GM23338 (cell line): Measurements from ENCODE around the gene FOXP1. TPM values are rescaled to one million over a fixed set of nuclear protein-coding genes. Genes with fewer than 3 reads are reported as not detected.

Experiments
- ATAC-seq: fragments of 200-7000 bp; cut with Tn5 transposase; 3 replicates; pipeline ENCODE4 v1.9.1; 2020
- DNase-seq: peaks from one replicate; pipeline ENCODE4 v3.0.0-alpha.2; 2015; ENCODE audit warnings: low spot score
- H2AFZ ChIP-seq: fragments of 200-600 bp; sonication (generic); 2 replicates; pipeline ENCODE4 v1.8.0; 2016; ENCODE audit warnings: antibody characterized with exemption, mild to moderate bottlenecking, moderate library complexity
- H3F3A ChIP-seq: fragments of 200-600 bp; sonication (generic); replicated peaks from 2 replicates; pipeline ENCODE4 v1.8.0; 2017; ENCODE audit warnings: antibody characterized with exemption, mixed run types, low read depth
- H3K27ac ChIP-seq: fragments of 200-600 bp; sonication (generic); 2 replicates; pipeline ENCODE4 v1.6.1; 2016; ENCODE audit warnings: low read depth
- H3K27me3 ChIP-seq: fragments of 200-600 bp; sonication (generic); 2 replicates; pipeline ENCODE4 v1.8.0; 2016; ENCODE audit warnings: mild to moderate bottlenecking, mixed run types, moderate library complexity; ENCODE audit not compliant: insufficient read depth
- H3K36me3 ChIP-seq: fragments of 200-600 bp; sonication (generic); 2 replicates; pipeline ENCODE4 v1.8.0; 2016; ENCODE audit warnings: mild to moderate bottlenecking; ENCODE audit not compliant: insufficient read depth
- H3K4me1 ChIP-seq: fragments of 200-600 bp; sonication (generic); 2 replicates; pipeline ENCODE4 v1.8.0; 2016; ENCODE audit warnings: mild to moderate bottlenecking, moderate library complexity; ENCODE audit not compliant: insufficient read depth
- H3K4me2 ChIP-seq: fragments of 200-600 bp; sonication (generic); 2 replicates; pipeline ENCODE4 v1.7.1; 2017; ENCODE audit warnings: mixed run types
- H3K4me3 ChIP-seq: fragments of 200-600 bp; sonication (generic); 2 replicates; pipeline ENCODE4 v1.6.1; 2016; ENCODE audit warnings: mixed run types
- H3K79me2 ChIP-seq: fragments of 200-600 bp; sonication (generic); replicated peaks from 2 replicates; pipeline ENCODE4 v1.8.0; 2017; ENCODE audit warnings: mild to moderate bottlenecking; ENCODE audit not compliant: insufficient read depth
- H3K9me2 ChIP-seq: fragments of 200-600 bp; sonication (generic); 2 replicates; pipeline ENCODE4 v1.8.0; 2017; ENCODE audit not compliant: insufficient read depth
- H4K20me1 ChIP-seq: fragments of 200-600 bp; sonication (generic); replicated peaks from 2 replicates; pipeline ENCODE4 v1.8.0; 2017; ENCODE audit warnings: mild to moderate bottlenecking; ENCODE audit not compliant: insufficient read depth
- H3K27ac Mint-ChIP-seq: 2 replicates; pipeline ENCODE4 v1.8.0; 2020; ENCODE audit warnings: inconsistent platforms, mild to moderate bottlenecking, moderate library complexity, mixed read lengths
- H3K27me3 Mint-ChIP-seq: 3 replicates; pipeline ENCODE4 v1.8.0; 2022; ENCODE audit warnings: low read depth, mild to moderate bottlenecking, moderate library complexity, mixed read lengths, inconsistent platforms; ENCODE audit not compliant: insufficient read depth, poor library complexity
- H3K36me3 Mint-ChIP-seq: 3 replicates; pipeline ENCODE4 v1.8.0; 2021; ENCODE audit warnings: low read depth, mild to moderate bottlenecking, inconsistent platforms, moderate library complexity, mixed read lengths
- H3K4me1 Mint-ChIP-seq: 3 replicates; pipeline ENCODE4 v1.8.0; 2020; ENCODE audit warnings: mild to moderate bottlenecking, inconsistent platforms, mixed read lengths
- H3K4me3 Mint-ChIP-seq: 3 replicates; pipeline ENCODE4 v1.8.0; 2021; ENCODE audit warnings: moderate library complexity, mild to moderate bottlenecking, inconsistent platforms, mixed read lengths
- H3K9me3 Mint-ChIP-seq: 3 replicates; pipeline ENCODE4 v1.8.0; 2020; ENCODE audit warnings: moderate library complexity, mild to moderate bottlenecking, inconsistent platforms, mixed read lengths
- CREB1 ChIP-seq: fragments of 250-450 bp; sonication (Bioruptor Pico); IDR thresholded peaks from 2 replicates; pipeline ENCODE4 v1.5.0; 2020; ENCODE audit warnings: low read depth, mild to moderate bottlenecking, moderate library complexity
- CTCF ChIP-seq, 2 experiments: fragments of 200-600 bp in 1 of 2; sonication (generic) in 1 of 2; conservative IDR thresholded peaks; 2 replicates each; pipeline versions ENCODE4 v1.5.1 to v1.6.1; 2016 to 2017; ENCODE audit warnings: antibody characterized with exemption in 2 of 2, low read depth in 2 of 2, mild to moderate bottlenecking in 2 of 2, moderate library complexity in 1 of 2
- ETS1 ChIP-seq: IDR thresholded peaks from 2 replicates; pipeline ENCODE4 v1.6.1; 2016; ENCODE audit warnings: antibody characterized with exemption
- EZH2 ChIP-seq: fragments of 200-600 bp; sonication (generic); IDR thresholded peaks from one replicate; pipeline ENCODE4 v1.8.0; 2017; ENCODE audit warnings: antibody characterized with exemption, mild to moderate bottlenecking, low read depth; ENCODE audit not compliant: unreplicated experiment
- EZH2phosphoT487 ChIP-seq: fragments of 200-600 bp; sonication (generic); IDR thresholded peaks from one replicate; pipeline ENCODE4 v1.8.1; 2018; ENCODE audit warnings: antibody characterized with exemption; ENCODE audit not compliant: unreplicated experiment
- JUNB ChIP-seq: IDR thresholded peaks from one replicate; pipeline ENCODE4 v1.6.1; 2016; ENCODE audit warnings: antibody characterized with exemption; ENCODE audit not compliant: unreplicated experiment
- NANOG ChIP-seq: IDR thresholded peaks from 2 replicates; pipeline ENCODE4 v1.6.1; 2016; ENCODE audit warnings: antibody characterized with exemption, borderline replicate concordance
- POLR2AphosphoS5 ChIP-seq: IDR thresholded peaks from 2 replicates; pipeline ENCODE4 v1.6.1; 2016; ENCODE audit warnings: antibody characterized with exemption, low read depth
- REST ChIP-seq: IDR thresholded peaks from one replicate; pipeline ENCODE4 v1.6.1; 2018; ENCODE audit warnings: antibody characterized with exemption; ENCODE audit not compliant: unreplicated experiment
- STAT1 ChIP-seq: IDR thresholded peaks from one replicate; pipeline ENCODE4 v1.6.1; 2016; ENCODE audit warnings: antibody characterized with exemption; ENCODE audit not compliant: unreplicated experiment
- ZNF114 ChIP-seq: fragments of 250-450 bp; sonication (Bioruptor Pico); IDR thresholded peaks from 2 replicates; pipeline ENCODE4 v1.5.0; 2020; ENCODE audit warnings: mild to moderate bottlenecking, moderate library complexity
- ZNF331 ChIP-seq: fragments of 250-450 bp; sonication (Bioruptor Pico); IDR thresholded peaks from 2 replicates; pipeline ENCODE4 v1.5.0; 2020; ENCODE audit warnings: low read depth, mild to moderate bottlenecking, moderate library complexity
- polyA plus RNA-seq: library from polyadenylated mRNA; unstranded; fragments of >200 nt; fragmentation: Nextera tagmentation; extraction: Ambion mirVana; gene quantifications from 2 replicates; pipeline ENCODE4 v1.2.1, GENCODE V29; 2016
- total RNA-seq: library from RNA; depleted of rRNA; stranded (reverse); fragments of >200 nt; shearing (Covaris generic); gene quantifications from 2 replicates; pipeline ENCODE4 v1.2.3, GENCODE V29; 2014
- TF ChIP-seq, protein P1 (sequence below): fragments of 250-450 bp; sonication (Bioruptor Pico); IDR thresholded peaks from 2 replicates; pipeline ENCODE4 v1.5.0; 2020; ENCODE audit warnings: mild to moderate bottlenecking, moderate library complexity

FOXP1 gene
- total and polyA plus RNA-seq, 2 experiments from 2014 or later, result 32.9 to 35.5 TPM

GRCh38 chr3:71518089-71518488 lies 65.4 kb downstream of the FOXP1 start:
- Mint-ChIP-seq H3K27me3 (peaks cover 1% of the 10 kb centered on the region), H3K9me3 (no peaks in the 10 kb centered on the region), H3K4me3 (no peak overlapping the region), H3K27ac (no peak overlapping the region; the same call in 1 of the 2 replicates), H3K36me3 (no peaks in the 10 kb centered on the region), H3K4me1 (peaks cover 35% of the 10 kb centered on the region)
- no peak for ATAC-seq
- TF ChIP-seq POLR2AphosphoS5 (no peak), EZH2 (no peak), ETS1 (no peak), STAT1 (no peak), CTCF (conservative IDR thresholded peaks at IDR 0.05; ENCODE audit: low read depth in 2 of 2) (no peak), ZNF331 (CRISPR knock-in tag) (no peak), REST (no peak), NANOG (no peak), EZH2phosphoT487 (no peak), JUNB (no peak), ZNF114 (CRISPR knock-in tag) (no peak), CREB1 (CRISPR knock-in tag) (no peak)
- TF ChIP-seq, protein P1, sequence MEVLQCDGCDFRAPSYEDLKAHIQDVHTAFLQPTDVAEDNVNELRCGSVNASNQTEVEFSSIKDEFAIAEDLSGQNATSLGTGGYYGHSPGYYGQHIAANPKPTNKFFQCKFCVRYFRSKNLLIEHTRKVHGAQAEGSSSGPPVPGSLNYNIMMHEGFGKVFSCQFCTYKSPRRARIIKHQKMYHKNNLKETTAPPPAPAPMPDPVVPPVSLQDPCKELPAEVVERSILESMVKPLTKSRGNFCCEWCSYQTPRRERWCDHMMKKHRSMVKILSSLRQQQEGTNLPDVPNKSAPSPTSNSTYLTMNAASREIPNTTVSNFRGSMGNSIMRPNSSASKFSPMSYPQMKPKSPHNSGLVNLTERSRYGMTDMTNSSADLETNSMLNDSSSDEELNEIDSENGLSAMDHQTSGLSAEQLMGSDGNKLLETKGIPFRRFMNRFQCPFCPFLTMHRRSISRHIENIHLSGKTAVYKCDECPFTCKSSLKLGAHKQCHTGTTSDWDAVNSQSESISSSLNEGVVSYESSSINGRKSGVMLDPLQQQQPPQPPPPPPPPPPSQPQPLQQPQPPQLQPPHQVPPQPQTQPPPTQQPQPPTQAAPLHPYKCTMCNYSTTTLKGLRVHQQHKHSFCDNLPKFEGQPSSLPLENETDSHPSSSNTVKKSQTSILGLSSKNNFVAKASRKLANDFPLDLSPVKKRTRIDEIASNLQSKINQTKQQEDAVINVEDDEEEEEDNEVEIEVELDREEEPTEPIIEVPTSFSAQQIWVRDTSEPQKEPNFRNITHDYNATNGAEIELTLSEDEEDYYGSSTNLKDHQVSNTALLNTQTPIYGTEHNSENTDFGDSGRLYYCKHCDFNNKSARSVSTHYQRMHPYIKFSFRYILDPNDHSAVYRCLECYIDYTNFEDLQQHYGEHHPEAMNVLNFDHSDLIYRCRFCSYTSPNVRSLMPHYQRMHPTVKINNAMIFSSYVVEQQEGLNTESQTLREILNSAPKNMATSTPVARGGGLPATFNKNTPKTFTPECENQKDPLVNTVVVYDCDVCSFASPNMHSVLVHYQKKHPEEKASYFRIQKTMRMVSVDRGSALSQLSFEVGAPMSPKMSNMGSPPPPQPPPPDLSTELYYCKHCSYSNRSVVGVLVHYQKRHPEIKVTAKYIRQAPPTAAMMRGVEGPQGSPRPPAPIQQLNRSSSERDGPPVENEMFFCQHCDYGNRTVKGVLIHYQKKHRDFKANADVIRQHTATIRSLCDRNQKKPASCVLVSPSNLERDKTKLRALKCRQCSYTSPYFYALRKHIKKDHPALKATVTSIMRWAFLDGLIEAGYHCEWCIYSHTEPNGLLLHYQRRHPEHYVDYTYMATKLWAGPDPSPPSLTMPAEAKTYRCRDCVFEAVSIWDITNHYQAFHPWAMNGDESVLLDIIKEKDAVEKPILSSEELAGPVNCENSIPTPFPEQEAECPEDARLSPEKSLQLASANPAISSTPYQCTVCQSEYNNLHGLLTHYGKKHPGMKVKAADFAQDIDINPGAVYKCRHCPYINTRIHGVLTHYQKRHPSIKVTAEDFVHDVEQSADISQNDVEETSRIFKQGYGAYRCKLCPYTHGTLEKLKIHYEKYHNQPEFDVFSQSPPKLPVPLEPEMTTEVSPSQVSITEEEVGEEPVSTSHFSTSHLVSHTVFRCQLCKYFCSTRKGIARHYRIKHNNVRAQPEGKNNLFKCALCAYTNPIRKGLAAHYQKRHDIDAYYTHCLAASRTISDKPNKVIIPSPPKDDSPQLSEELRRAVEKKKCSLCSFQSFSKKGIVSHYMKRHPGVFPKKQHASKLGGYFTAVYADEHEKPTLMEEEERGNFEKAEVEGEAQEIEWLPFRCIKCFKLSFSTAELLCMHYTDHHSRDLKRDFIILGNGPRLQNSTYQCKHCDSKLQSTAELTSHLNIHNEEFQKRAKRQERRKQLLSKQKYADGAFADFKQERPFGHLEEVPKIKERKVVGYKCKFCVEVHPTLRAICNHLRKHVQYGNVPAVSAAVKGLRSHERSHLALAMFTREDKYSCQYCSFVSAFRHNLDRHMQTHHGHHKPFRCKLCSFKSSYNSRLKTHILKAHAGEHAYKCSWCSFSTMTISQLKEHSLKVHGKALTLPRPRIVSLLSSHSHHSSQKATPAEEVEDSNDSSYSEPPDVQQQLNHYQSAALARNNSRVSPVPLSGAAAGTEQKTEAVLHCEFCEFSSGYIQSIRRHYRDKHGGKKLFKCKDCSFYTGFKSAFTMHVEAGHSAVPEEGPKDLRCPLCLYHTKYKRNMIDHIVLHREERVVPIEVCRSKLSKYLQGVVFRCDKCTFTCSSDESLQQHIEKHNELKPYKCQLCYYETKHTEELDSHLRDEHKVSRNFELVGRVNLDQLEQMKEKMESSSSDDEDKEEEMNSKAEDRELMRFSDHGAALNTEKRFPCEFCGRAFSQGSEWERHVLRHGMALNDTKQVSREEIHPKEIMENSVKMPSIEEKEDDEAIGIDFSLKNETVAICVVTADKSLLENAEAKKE (CRISPR knock-in tag), result no peak
- Histone ChIP-seq H3K9me2 (no peaks in the 10 kb centered on the region; the same call in 1 of the 2 replicates), H3K27ac (no peak overlapping the region), H2AFZ (no peak overlapping the region), H3K4me1 (peaks cover 22% of the 10 kb centered on the region), H3K79me2 (no peaks in the 10 kb centered on the region), H3K4me3 (no peak overlapping the region), H4K20me1 (no peaks in the 10 kb centered on the region), H3F3A (no peaks in the 10 kb centered on the region), H3K4me2 (no peak overlapping the region), H3K36me3 (no peaks in the 10 kb centered on the region), H3K27me3 (no peaks in the 10 kb centered on the region)
- DNase-seq, result no peak
